OCI-LY1 (cell line): Measurements from ENCODE around the gene TIPRL.

Experiments
- H2AFZ ChIP-seq: fragments of 200-600 bp; sonication (generic), shearing (Covaris generic); 2 replicates; pipeline ENCODE4 v1.6.0; 2014; ENCODE audit warnings: antibody characterized with exemption, mild to moderate bottlenecking, low read length
- H3F3A ChIP-seq: fragments of 200-600 bp; sonication (generic), shearing (Covaris generic); 2 replicates; pipeline ENCODE4 v1.6.0; 2014; ENCODE audit warnings: mild to moderate bottlenecking, antibody characterized with exemption, low read length, moderate library complexity; ENCODE audit not compliant: insufficient read depth
- H3K27ac ChIP-seq: fragments of 200-600 bp; sonication (generic); 2 replicates; pipeline ENCODE4 v1.5.1; 2014; ENCODE audit warnings: low read length, mixed run types, mild to moderate bottlenecking, low read depth; ENCODE audit not compliant: poor library complexity, severe bottlenecking
- H3K27me3 ChIP-seq: fragments of 200-600 bp; sonication (generic); 2 replicates; pipeline ENCODE4 v1.6.0; 2014; ENCODE audit warnings: antibody characterized with exemption, mild to moderate bottlenecking, low read length, moderate library complexity; ENCODE audit not compliant: insufficient read depth
- H3K36me3 ChIP-seq: fragments of 200-600 bp; sonication (generic); 2 replicates; pipeline ENCODE4 v1.6.1; 2014; ENCODE audit warnings: mild to moderate bottlenecking, antibody characterized with exemption, low read length, moderate library complexity, mixed read lengths; ENCODE audit not compliant: insufficient read depth
- H3K4me1 ChIP-seq: fragments of 200-600 bp; sonication (generic); 2 replicates; pipeline ENCODE4 v1.5.1; 2014; ENCODE audit warnings: mild to moderate bottlenecking, low read length, moderate library complexity; ENCODE audit not compliant: insufficient read depth, severe bottlenecking
- H3K4me2 ChIP-seq: fragments of 200-600 bp; sonication (generic), shearing (Covaris generic); 2 replicates; pipeline ENCODE4 v1.6.1; 2014; ENCODE audit warnings: low read length
- H3K4me3 ChIP-seq: fragments of 200-600 bp; sonication (generic); 2 replicates; pipeline ENCODE4 v1.5.1; 2014; ENCODE audit warnings: low read length, low read depth, mild to moderate bottlenecking, mixed read lengths; ENCODE audit not compliant: poor library complexity, severe bottlenecking
- H3K79me2 ChIP-seq: fragments of 200-600 bp; shearing (Covaris generic); 2 replicates; pipeline ENCODE4 v1.6.1; 2016; ENCODE audit warnings: mixed run types, low read length, mixed read lengths; ENCODE audit not compliant: insufficient read depth
- H3K9ac ChIP-seq: fragments of 200-600 bp; sonication (generic), shearing (Covaris generic); 2 replicates; pipeline ENCODE4 v1.6.1; 2014; ENCODE audit warnings: mild to moderate bottlenecking, low read length, mixed read lengths
- H3K9me2 ChIP-seq: fragments of 200-600 bp; sonication (generic), shearing (Covaris generic); 2 replicates; pipeline ENCODE4 v1.6.1; 2014; ENCODE audit warnings: low read depth, mild to moderate bottlenecking, low read length, mixed read lengths
- H3K9me3 ChIP-seq: fragments of 200-600 bp; shearing (Covaris generic); 2 replicates; pipeline ENCODE4 v1.6.1; 2014; ENCODE audit warnings: low read length, mixed read lengths
- H4K20me1 ChIP-seq: fragments of 200-600 bp; sonication (generic), shearing (Covaris generic); 2 replicates; pipeline ENCODE4 v1.6.0; 2016; ENCODE audit warnings: mild to moderate bottlenecking, low read length; ENCODE audit not compliant: insufficient read depth
- CTCF ChIP-seq: fragments of 200-600 bp; sonication (generic), shearing (Covaris generic); IDR thresholded peaks from 2 replicates; pipeline ENCODE4 v1.5.1; 2017; ENCODE audit warnings: mild to moderate bottlenecking, antibody characterized with exemption, low read length, moderate library complexity, mixed read lengths
- EZH2 ChIP-seq: fragments of 200-600 bp; sonication (generic), shearing (Covaris generic); IDR thresholded peaks from 2 replicates; pipeline ENCODE4 v1.8.0; 2017; ENCODE audit warnings: borderline replicate concordance, mixed run types, mild to moderate bottlenecking, antibody characterized with exemption, low read length, moderate library complexity, mixed read lengths

TIPRL gene

GRCh38 chr1:168229893-168230292 is 51.1 kb downstream of the TIPRL start:
- Histone ChIP-seq H3F3A (no peaks in the 10 kb centered on the region), H2AFZ (no peak overlapping the region), H3K9ac (no peak overlapping the region), H3K27ac (peak overlapping the region; percentile 74), H3K36me3 (peaks cover 54% of the 10 kb centered on the region), H3K9me3 (no peaks in the 10 kb centered on the region), H3K4me1 (peaks cover 37% of the 10 kb centered on the region), H3K9me2 (no peaks in the 10 kb centered on the region), H4K20me1 (no peaks in the 10 kb centered on the region), H3K4me3 (no peak overlapping the region), H3K4me2 (no peak overlapping the region), H3K27me3 (no peaks in the 10 kb centered on the region), H3K79me2 (peaks cover 50% of the 10 kb centered on the region)
- TF ChIP-seq CTCF (no peak), EZH2 (no peak)

- Histone ChIP-seq H3K27me3 (no peaks in the 10 kb centered on the region), H4K20me1 (no peaks in the 10 kb centered on the region), H3K79me2 (peaks cover 51% of the 10 kb centered on the region), H3K9ac (no peak overlapping the region), H3K9me2 (no peaks in the 10 kb centered on the region), H3K4me1 (peaks cover 29% of the 10 kb centered on the region), H3K36me3 (peaks cover 62% of the 10 kb centered on the region), H2AFZ (no peak overlapping the region), H3K4me3 (no peak overlapping the region), H3K27ac (no peak overlapping the region), H3K9me3 (no peaks in the 10 kb centered on the region), H3F3A (no peaks in the 10 kb centered on the region), H3K4me2 (no peak overlapping the region)
- TF ChIP-seq EZH2 (no peak), CTCF (no peak)
These were observed 51.9 kb downstream of the TIPRL start for GRCh38 chr1:168230709-168231108.

GRCh38 chr1:168234846-168235547 is 56.2 kb downstream of the TIPRL start:
- Histone ChIP-seq H4K20me1 (no peaks in the 10 kb centered on the region), H3K9ac (no peak overlapping the region), H3K9me2 (no peaks in the 10 kb centered on the region), H3K27me3 (no peaks in the 10 kb centered on the region), H2AFZ (no peak overlapping the region), H3K9me3 (no peaks in the 10 kb centered on the region), H3K4me2 (no peak overlapping the region), H3K27ac (no peak overlapping the region), H3F3A (no peaks in the 10 kb centered on the region), H3K4me3 (no peak overlapping the region), H3K36me3 (peaks cover 97% of the 10 kb centered on the region), H3K4me1 (no peaks in the 10 kb centered on the region), H3K79me2 (peaks cover 11% of the 10 kb centered on the region)
- peak; percentile 78 for TF ChIP-seq CTCF
- TF ChIP-seq EZH2 = no peak
